Mesenchymal stem cell (in vitro differentiated cells and primary cell): ENCODE measurements around the gene LRRTM4.

ENCODE experiments used
- DNase-seq: peaks from one replicate; pipeline ENCODE4 v3.0.0-alpha.2; 2013
- H2AFZ ChIP-seq: one replicate; pipeline ENCODE4 v1.6.1; 2013; ENCODE audit warnings: low read depth, mild to moderate bottlenecking, control low read depth, inconsistent platforms, low read length, moderate library complexity
- H2AK5ac ChIP-seq: 2 replicates; pipeline ENCODE4 v1.6.1; 2013; ENCODE audit warnings: low read length, moderate library complexity, mild to moderate bottlenecking, inconsistent platforms; ENCODE audit not compliant: severe bottlenecking
- H2BK120ac ChIP-seq: one replicate; pipeline ENCODE4 v1.6.1; 2013; ENCODE audit warnings: low read depth, mild to moderate bottlenecking, inconsistent platforms, low read length, moderate library complexity
- H2BK12ac ChIP-seq, 2 experiments: one replicate each; pipeline ENCODE4 v1.6.1; 2013; ENCODE audit warnings: inconsistent platforms in 2 of 2, low read length in 2 of 2, mild to moderate bottlenecking in 2 of 2, moderate library complexity in 2 of 2, control low read depth in 1 of 2
- H2BK15ac ChIP-seq: one replicate; pipeline ENCODE4 v1.6.1; 2013; ENCODE audit warnings: mild to moderate bottlenecking, low read depth, inconsistent platforms; ENCODE audit not compliant: poor library complexity, severe bottlenecking
- H2BK5ac ChIP-seq: 2 replicates; pipeline ENCODE4 v1.6.1; 2013; ENCODE audit warnings: low read depth, mild to moderate bottlenecking, low read length, control low read depth, inconsistent platforms; ENCODE audit not compliant: poor library complexity, severe bottlenecking
- H3K14ac ChIP-seq, 2 experiments: one replicate each; pipeline ENCODE4 v1.6.1; 2013; ENCODE audit warnings: inconsistent platforms in 2 of 2, low read length in 2 of 2, control low read depth in 1 of 2, mild to moderate bottlenecking in 1 of 2, moderate library complexity in 1 of 2
- H3K18ac ChIP-seq, 2 experiments: one replicate each; pipeline ENCODE4 v1.6.1; 2013; ENCODE audit warnings: inconsistent platforms in 2 of 2, low read length in 2 of 2, control low read depth in 1 of 2, low read depth in 1 of 2, mild to moderate bottlenecking in 1 of 2
- H3K23ac ChIP-seq, 2 experiments: one replicate each; pipeline ENCODE4 v1.6.1; 2013; ENCODE audit warnings: inconsistent platforms in 2 of 2, low read length in 2 of 2, mild to moderate bottlenecking in 2 of 2, moderate library complexity in 2 of 2, control low read depth in 1 of 2
- H3K27ac ChIP-seq: 2 replicates; pipeline ENCODE4 v1.5.1; 2013; ENCODE audit warnings: mild to moderate bottlenecking, moderate library complexity, low read length, control low read depth, inconsistent platforms; ENCODE audit not compliant: poor library complexity, severe bottlenecking
- H3K27me3 ChIP-seq, 2 experiments: 2 replicates each; pipeline versions ENCODE4 v1.6.1 to v1.7.0; 2013; ENCODE audit warnings: low read length in 2 of 2, mild to moderate bottlenecking in 2 of 2, moderate library complexity in 2 of 2, control low read depth in 1 of 2, inconsistent platforms in 1 of 2; ENCODE audit not compliant: control insufficient read depth in 1 of 2, insufficient read depth in 1 of 2
- H3K36me3 ChIP-seq, 2 experiments: 2 replicates each; pipeline versions ENCODE4 v1.6.1 to v1.7.0; 2013; ENCODE audit warnings: low read length in 2 of 2, control low read depth in 1 of 2, inconsistent platforms in 1 of 2, low read depth in 1 of 2, mild to moderate bottlenecking in 1 of 2; ENCODE audit not compliant: insufficient read depth in 2 of 2, control insufficient read depth in 1 of 2
- H3K4ac ChIP-seq, 2 experiments: one replicate each; pipeline ENCODE4 v1.6.1; 2013; ENCODE audit warnings: inconsistent platforms in 2 of 2, low read length in 2 of 2, mild to moderate bottlenecking in 2 of 2, moderate library complexity in 2 of 2, control low read depth in 1 of 2, low read depth in 1 of 2
- H3K4me1 ChIP-seq: 2 replicates; pipeline ENCODE4 v1.6.1; 2013; ENCODE audit warnings: low read depth, low read length, control low read depth; ENCODE audit not compliant: control insufficient read depth, insufficient read depth
- H3K4me2 ChIP-seq: 2 replicates; pipeline ENCODE4 v1.6.1; 2013; ENCODE audit warnings: low read length, mild to moderate bottlenecking, inconsistent platforms; ENCODE audit not compliant: poor library complexity, severe bottlenecking
- H3K4me3 ChIP-seq, 2 experiments: 2 replicates each; pipeline versions ENCODE4 v1.5.1 to v1.7.0; 2013; ENCODE audit warnings: low read length in 2 of 2, mild to moderate bottlenecking in 2 of 2, control low read depth in 1 of 2, low read depth in 1 of 2; ENCODE audit not compliant: insufficient read depth in 1 of 2
- H3K79me1 ChIP-seq: replicated peaks from 2 replicates; pipeline ENCODE4 v1.6.1; 2013; ENCODE audit warnings: mild to moderate bottlenecking, control low read depth, low read length, inconsistent platforms; ENCODE audit not compliant: poor library complexity, severe bottlenecking
- H3K9ac ChIP-seq: 2 replicates; pipeline ENCODE4 v1.7.0; 2013; ENCODE audit warnings: mild to moderate bottlenecking, low read length, moderate library complexity
- H3K9me3 ChIP-seq: 2 replicates; pipeline ENCODE4 v1.7.0; 2013; ENCODE audit warnings: mild to moderate bottlenecking, low read length; ENCODE audit not compliant: control insufficient read depth
- H4K8ac ChIP-seq: one replicate; pipeline ENCODE4 v1.6.1; 2013; ENCODE audit warnings: inconsistent platforms, mild to moderate bottlenecking, low read length, moderate library complexity
- H4K91ac ChIP-seq: one replicate; pipeline ENCODE4 v1.6.1; 2013; ENCODE audit warnings: mild to moderate bottlenecking, low read length, inconsistent platforms
- WGBS: methylation state at CpG from one replicate; pipeline ENCODE4 v1.1.7; 2013; ENCODE audit warnings: mixed read lengths; 5-methylcytosine and 5-hydroxymethylcytosine counted together

Gene LRRTM4

GRCh38 chr2:77325395-77325794 is 196.8 kb downstream of the LRRTM4 start:
- no peak overlapping the region for H2BK5ac ChIP-seq
- H3K36me3 ChIP-seq = no peaks in the 10 kb centered on the region
- no peak overlapping the region for H3K27ac ChIP-seq
- H3K4me1 ChIP-seq = no peaks in the 10 kb centered on the region
- H3K9me3 ChIP-seq = no peaks in the 10 kb centered on the region
- no peaks in the 10 kb centered on the region for H3K27me3 ChIP-seq
- H3K79me1 ChIP-seq = no peaks in the 10 kb centered on the region
- H4K91ac ChIP-seq = no peak overlapping the region
- no peak overlapping the region for H3K14ac ChIP-seq
- no peak overlapping the region for H3K4me2 ChIP-seq
- H2AFZ ChIP-seq = no peak overlapping the region
- H2AK5ac ChIP-seq = no peak overlapping the region
- 100% methylated on average over 2 of the region's 3 CpGs for WGBS
- H3K4me3 ChIP-seq = no peak overlapping the region
- no peak for DNase-seq
- H3K23ac ChIP-seq = no peak overlapping the region
- H3K9ac ChIP-seq = no peak overlapping the region
- no peak overlapping the region for H2BK120ac ChIP-seq
- H3K18ac ChIP-seq = no peak overlapping the region
- H2BK15ac ChIP-seq = no peak overlapping the region
- no peak overlapping the region for H2BK12ac ChIP-seq
- no peak overlapping the region for H4K8ac ChIP-seq
- H3K4ac ChIP-seq = no peak overlapping the region

- Histone ChIP-seq H3K4me3 (no peak overlapping the region), H3K27me3 (no peaks in the 10 kb centered on the region)
These were observed 199.7 kb downstream of the LRRTM4 start for GRCh38 chr2:77322431-77322830.

DNA sequence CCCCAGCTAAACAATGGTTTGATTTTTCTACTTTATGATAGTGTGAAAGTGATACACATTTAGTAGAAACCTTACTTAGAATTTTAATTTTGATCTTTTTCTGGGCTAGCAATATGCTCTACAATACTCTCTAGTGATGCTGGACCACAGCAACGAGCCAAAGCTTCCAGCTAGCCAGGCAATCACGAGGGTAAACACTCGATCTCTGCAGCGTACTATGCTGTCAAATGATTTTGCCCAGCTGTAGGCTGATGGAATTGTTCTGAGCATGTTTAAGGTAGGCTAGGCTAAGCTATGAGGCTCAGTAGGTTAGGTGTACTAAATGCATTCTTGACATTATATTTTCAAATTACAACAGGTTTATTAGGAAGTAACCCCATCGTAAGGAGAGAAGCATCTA is 207.5 kb downstream of the LRRTM4 start:
- Histone ChIP-seq H2BK5ac (no peak overlapping the region), H3K23ac (no peak overlapping the region), H3K36me3 (no peaks in the 10 kb centered on the region), H3K4me1 (no peaks in the 10 kb centered on the region), H3K18ac (no peak overlapping the region), H2BK120ac (no peak overlapping the region), H2AFZ (no peak overlapping the region), H3K14ac (no peak overlapping the region), H4K91ac (no peak overlapping the region), H3K79me1 (no peaks in the 10 kb centered on the region), H3K4me3 (no peak overlapping the region), H3K27ac (no peak overlapping the region), H2BK12ac (no peak overlapping the region), H3K27me3 (no peaks in the 10 kb centered on the region), H4K8ac (no peak overlapping the region), H3K9me3 (no peaks in the 10 kb centered on the region), H3K4me2 (no peak overlapping the region), H3K9ac (no peak overlapping the region), H2AK5ac (no peak overlapping the region), H2BK15ac (no peak overlapping the region), H3K4ac (no peak overlapping the region)
- WGBS = 49% methylated on average over 4 of the region's 5 CpGs
- DNase-seq = no peak

More at GRCh38 chr2:77322431-77322830, 199.7 kb downstream of the LRRTM4 start:
- WGBS = no CpG with 5 or more reads among the region's 3 CpGs
- no peak overlapping the region for H3K4ac ChIP-seq
- no peak overlapping the region for H2BK5ac ChIP-seq
- no peak overlapping the region for H3K27ac ChIP-seq
- no peak overlapping the region for H2AFZ ChIP-seq
- no peak for DNase-seq
- H2BK15ac ChIP-seq = no peak overlapping the region
- H2AK5ac ChIP-seq = no peak overlapping the region
- no peak overlapping the region for H3K9ac ChIP-seq
- no peak overlapping the region for H3K4me2 ChIP-seq
- no peaks in the 10 kb centered on the region for H3K36me3 ChIP-seq
- H3K9me3 ChIP-seq = no peaks in the 10 kb centered on the region
- H2BK12ac ChIP-seq = no peak overlapping the region
- no peak overlapping the region for H3K18ac ChIP-seq
- H3K14ac ChIP-seq = no peak overlapping the region
- H3K23ac ChIP-seq = no peak overlapping the region
- no peaks in the 10 kb centered on the region for H3K79me1 ChIP-seq
- no peak overlapping the region for H4K91ac ChIP-seq
- H4K8ac ChIP-seq = no peak overlapping the region
- no peaks in the 10 kb centered on the region for H3K4me1 ChIP-seq
- no peak overlapping the region for H2BK120ac ChIP-seq

- no peak overlapping the region for H2BK120ac ChIP-seq
- no peak overlapping the region for H3K14ac ChIP-seq
- no peak overlapping the region for H3K9ac ChIP-seq
- H2AFZ ChIP-seq = no peak overlapping the region
- DNase-seq = no peak
- no peak overlapping the region for H3K27ac ChIP-seq
- no peaks in the 10 kb centered on the region for H3K79me1 ChIP-seq
- no peak overlapping the region for H3K4me3 ChIP-seq
- H2BK5ac ChIP-seq = no peak overlapping the region
- no peak overlapping the region for H4K8ac ChIP-seq
- no peak overlapping the region for H2BK12ac ChIP-seq
- no peak overlapping the region for H3K18ac ChIP-seq
- no peak overlapping the region for H3K23ac ChIP-seq
- WGBS = 73% methylated on average over 3 of the region's 3 CpGs
- no peak overlapping the region for H4K91ac ChIP-seq
- H3K4me1 ChIP-seq = no peaks in the 10 kb centered on the region
- no peak overlapping the region for H3K4ac ChIP-seq
- H3K27me3 ChIP-seq = no peaks in the 10 kb centered on the region
- H2BK15ac ChIP-seq = no peak overlapping the region
- no peak overlapping the region for H3K4me2 ChIP-seq
- H2AK5ac ChIP-seq = no peak overlapping the region
- H3K9me3 ChIP-seq = no peaks in the 10 kb centered on the region
- H3K36me3 ChIP-seq = no peaks in the 10 kb centered on the region
These were observed 211.8 kb downstream of the LRRTM4 start for GRCh38 chr2:77310416-77310815.
